Measurements from ENCODE around the gene BIRC5.
A peak's percentile ranks its signal among the peaks of the same experiment; 100 is the strongest.

Gene BIRC5

GRCh38 chr17:78197147-78197832 is 16.8 kb upstream of the BIRC5 start:
- no peak overlapping the region for H3K4me3 ChIP-seq (ENCODE audit: low read depth, low read length)
- no peaks in the 10 kb centered on the region for H3K27me3 ChIP-seq (ENCODE audit: insufficient read depth, low read length)
- no peak overlapping the region for H3K27ac ChIP-seq (ENCODE audit: low read depth, low read length)
- H3K23ac ChIP-seq (ENCODE audit: low read length) = no peak overlapping the region
- H2BK12ac ChIP-seq (ENCODE audit: low read length) = no peak overlapping the region
- no peak overlapping the region for H4K12ac ChIP-seq (ENCODE audit: low read depth, low read length)
- H3K14ac ChIP-seq (ENCODE audit: low read length) = no peak overlapping the region
- H3K4ac ChIP-seq (ENCODE audit: low read depth, low read length) = no peak overlapping the region
- H2AFZ ChIP-seq (ENCODE audit: insufficient read depth, low read length, poor library complexity) = no peak overlapping the region
- no peaks in the 10 kb centered on the region for H3K9me3 ChIP-seq (ENCODE audit: insufficient read depth, low read depth, low read length)
- peaks cover 4% of the 10 kb centered on the region for H3K79me1 ChIP-seq (ENCODE audit: low read length)
- no peak overlapping the region for H2BK120ac ChIP-seq (ENCODE audit: insufficient read depth, low read length, poor library complexity)
- no peak overlapping the region for H2BK5ac ChIP-seq (ENCODE audit: low read depth, low read length, poor library complexity)
- no peak overlapping the region for H3K9ac ChIP-seq (ENCODE audit: low read length)
- H4K8ac ChIP-seq (ENCODE audit: low read depth, low read length) = no peak overlapping the region
- H3K36me3 ChIP-seq (ENCODE audit: control insufficient read depth in 1 of 2, insufficient read depth in 2 of 2, low read length in 2 of 2) = peaks cover 2% of the 10 kb centered on the region in 2 experiments
- no peaks in the 10 kb centered on the region for H3K79me2 ChIP-seq (ENCODE audit: control insufficient read depth, insufficient read depth, low read length, poor library complexity)
- no peak overlapping the region for H4K91ac ChIP-seq (ENCODE audit: low read depth, low read length)
- no peak overlapping the region for H3K4me2 ChIP-seq (ENCODE audit: low read length)
- peaks cover 12 to 13% of the 10 kb centered on the region in 2 experiments for H3K4me1 ChIP-seq (ENCODE audit: control insufficient read depth in 1 of 2, insufficient read depth in 2 of 2, low read length in 2 of 2)
- H3K18ac ChIP-seq (ENCODE audit: low read length) = no peak overlapping the region
- no peak overlapping the region for H2AK5ac ChIP-seq (ENCODE audit: low read length)
- peak; percentile 21 to 38 for DNase-seq
- no CpG with 5 or more reads among the region's 9 CpGs for WGBS (ENCODE audit: extremely low coverage, insufficient coverage, insufficient read length)

GRCh38 chr17:78200451-78200850 is 13.6 kb upstream of the BIRC5 start:
- Histone ChIP-seq H3K4ac (ENCODE audit: low read depth, low read length) (no peak overlapping the region), H3K4me3 (ENCODE audit: low read depth, low read length) (no peak overlapping the region), H3K23ac (ENCODE audit: low read length) (no peak overlapping the region), H2BK5ac (ENCODE audit: low read depth, low read length, poor library complexity) (no peak overlapping the region), H2AFZ (ENCODE audit: insufficient read depth, low read length, poor library complexity) (no peak overlapping the region), H3K27me3 (ENCODE audit: insufficient read depth, low read length) (no peaks in the 10 kb centered on the region), H4K8ac (ENCODE audit: low read depth, low read length) (no peak overlapping the region), H3K18ac (ENCODE audit: low read length) (no peak overlapping the region), H2BK120ac (ENCODE audit: insufficient read depth, low read length, poor library complexity) (no peak overlapping the region), H3K79me1 (ENCODE audit: low read length) (peaks cover 4% of the 10 kb centered on the region), H3K4me1 (ENCODE audit: control insufficient read depth in 1 of 2, insufficient read depth in 2 of 2, low read length in 2 of 2) (peaks cover 12 to 13% of the 10 kb centered on the region in 2 experiments), H3K4me2 (ENCODE audit: low read length) (no peak overlapping the region), H2AK5ac (ENCODE audit: low read length) (no peak overlapping the region), H4K91ac (ENCODE audit: low read depth, low read length) (no peak overlapping the region), H3K9me3 (ENCODE audit: insufficient read depth, low read depth, low read length) (peaks cover 4% of the 10 kb centered on the region), H3K27ac (ENCODE audit: low read depth, low read length) (no peak overlapping the region), H4K12ac (ENCODE audit: low read depth, low read length) (no peak overlapping the region), H3K14ac (ENCODE audit: low read length) (no peak overlapping the region), H3K79me2 (ENCODE audit: control insufficient read depth, insufficient read depth, low read length, poor library complexity) (no peaks in the 10 kb centered on the region), H3K36me3 (ENCODE audit: control insufficient read depth in 1 of 2, insufficient read depth in 2 of 2, low read length in 2 of 2) (peaks cover 3 to 10% of the 10 kb centered on the region in 2 experiments), H3K9ac (ENCODE audit: low read length) (no peak overlapping the region), H2BK12ac (ENCODE audit: low read length) (no peak overlapping the region)
- no CpG with 5 or more reads among the region's 6 CpGs for WGBS (ENCODE audit: extremely low coverage, insufficient coverage, insufficient read length)
- no peak for DNase-seq

GRCh38 chr17:78202666-78203065 is 11.4 kb upstream of the BIRC5 start:
- no peak overlapping the region for H4K8ac ChIP-seq (ENCODE audit: low read depth, low read length)
- no peak overlapping the region for H3K27ac ChIP-seq (ENCODE audit: low read depth, low read length)
- peaks cover 3 to 10% of the 10 kb centered on the region in 2 experiments for H3K36me3 ChIP-seq (ENCODE audit: control insufficient read depth in 1 of 2, insufficient read depth in 2 of 2, low read length in 2 of 2)
- no peak overlapping the region for H3K18ac ChIP-seq (ENCODE audit: low read length)
- no peak overlapping the region for H4K91ac ChIP-seq (ENCODE audit: low read depth, low read length)
- H3K9me3 ChIP-seq (ENCODE audit: insufficient read depth, low read depth, low read length) = peaks cover 4% of the 10 kb centered on the region
- no peak overlapping the region for H4K12ac ChIP-seq (ENCODE audit: low read depth, low read length)
- no peak overlapping the region for H2AFZ ChIP-seq (ENCODE audit: insufficient read depth, low read length, poor library complexity)
- H3K27me3 ChIP-seq (ENCODE audit: insufficient read depth, low read length) = no peaks in the 10 kb centered on the region
- H3K4ac ChIP-seq (ENCODE audit: low read depth, low read length) = no peak overlapping the region
- no peaks in the 10 kb centered on the region for H3K79me2 ChIP-seq (ENCODE audit: control insufficient read depth, insufficient read depth, low read length, poor library complexity)
- no peak overlapping the region for H2BK5ac ChIP-seq (ENCODE audit: low read depth, low read length, poor library complexity)
- H3K23ac ChIP-seq (ENCODE audit: low read length) = no peak overlapping the region
- no peak for DNase-seq
- no peak overlapping the region for H2BK12ac ChIP-seq (ENCODE audit: low read length)
- H3K4me2 ChIP-seq (ENCODE audit: low read length) = no peak overlapping the region
- H3K4me3 ChIP-seq (ENCODE audit: low read depth, low read length) = no peak overlapping the region
- H3K79me1 ChIP-seq (ENCODE audit: low read length) = peaks cover 4% of the 10 kb centered on the region
- no peak overlapping the region for H2AK5ac ChIP-seq (ENCODE audit: low read length)
- H2BK120ac ChIP-seq (ENCODE audit: insufficient read depth, low read length, poor library complexity) = no peak overlapping the region
- no CpG with 5 or more reads among the region's 8 CpGs for WGBS (ENCODE audit: extremely low coverage, insufficient coverage, insufficient read length)
- H3K9ac ChIP-seq (ENCODE audit: low read length) = no peak overlapping the region
- no peak overlapping the region for H3K14ac ChIP-seq (ENCODE audit: low read length)
- H3K4me1 ChIP-seq (ENCODE audit: control insufficient read depth in 1 of 2, insufficient read depth in 2 of 2, low read length in 2 of 2) = peaks cover 12% of the 10 kb centered on the region in 2 experiments

- H3K18ac ChIP-seq (ENCODE audit: low read length) = no peak overlapping the region
- H3K27me3 ChIP-seq (ENCODE audit: insufficient read depth, low read length) = no peaks in the 10 kb centered on the region
- no peak overlapping the region for H3K9ac ChIP-seq (ENCODE audit: low read length)
- no peak overlapping the region for H3K4me2 ChIP-seq (ENCODE audit: low read length)
- peaks cover 2 to 3% of the 10 kb centered on the region in 2 experiments for H3K4me1 ChIP-seq (ENCODE audit: control insufficient read depth in 1 of 2, insufficient read depth in 2 of 2, low read length in 2 of 2)
- WGBS (ENCODE audit: extremely low coverage, insufficient coverage, insufficient read length) = no CpG with 5 or more reads among the region's 22 CpGs
- H2AFZ ChIP-seq (ENCODE audit: insufficient read depth, low read length, poor library complexity) = no peak overlapping the region
- H3K23ac ChIP-seq (ENCODE audit: low read length) = no peak overlapping the region
- H2BK12ac ChIP-seq (ENCODE audit: low read length) = no peak overlapping the region
- H3K4ac ChIP-seq (ENCODE audit: low read depth, low read length) = no peak overlapping the region
- no peak overlapping the region for H3K4me3 ChIP-seq (ENCODE audit: low read depth, low read length)
- peaks cover 4% of the 10 kb centered on the region for H3K9me3 ChIP-seq (ENCODE audit: insufficient read depth, low read depth, low read length)
- H4K91ac ChIP-seq (ENCODE audit: low read depth, low read length) = no peak overlapping the region
- no peak overlapping the region for H2BK5ac ChIP-seq (ENCODE audit: low read depth, low read length, poor library complexity)
- no peak overlapping the region for H2AK5ac ChIP-seq (ENCODE audit: low read length)
- H3K36me3 ChIP-seq (ENCODE audit: control insufficient read depth in 1 of 2, insufficient read depth in 2 of 2, low read length in 2 of 2) = peaks cover 3 to 10% of the 10 kb centered on the region in 2 experiments
- no peak overlapping the region for H2BK120ac ChIP-seq (ENCODE audit: insufficient read depth, low read length, poor library complexity)
- no peaks in the 10 kb centered on the region for H3K79me2 ChIP-seq (ENCODE audit: control insufficient read depth, insufficient read depth, low read length, poor library complexity)
- H3K27ac ChIP-seq (ENCODE audit: low read depth, low read length) = no peak overlapping the region
- H4K12ac ChIP-seq (ENCODE audit: low read depth, low read length) = no peak overlapping the region
- no peak for DNase-seq
- no peak overlapping the region for H4K8ac ChIP-seq (ENCODE audit: low read depth, low read length)
- peaks cover 2% of the 10 kb centered on the region for H3K79me1 ChIP-seq (ENCODE audit: low read length)
- H3K14ac ChIP-seq (ENCODE audit: low read length) = no peak overlapping the region
Measured at GRCh38 chr17:78204387-78205123, 9.5 kb upstream of the BIRC5 start.

Data from trophoblast cell (in vitro differentiated cells and primary cell).